ENCODE data around the gene CCDC47.

CCDC47 gene

DNA sequence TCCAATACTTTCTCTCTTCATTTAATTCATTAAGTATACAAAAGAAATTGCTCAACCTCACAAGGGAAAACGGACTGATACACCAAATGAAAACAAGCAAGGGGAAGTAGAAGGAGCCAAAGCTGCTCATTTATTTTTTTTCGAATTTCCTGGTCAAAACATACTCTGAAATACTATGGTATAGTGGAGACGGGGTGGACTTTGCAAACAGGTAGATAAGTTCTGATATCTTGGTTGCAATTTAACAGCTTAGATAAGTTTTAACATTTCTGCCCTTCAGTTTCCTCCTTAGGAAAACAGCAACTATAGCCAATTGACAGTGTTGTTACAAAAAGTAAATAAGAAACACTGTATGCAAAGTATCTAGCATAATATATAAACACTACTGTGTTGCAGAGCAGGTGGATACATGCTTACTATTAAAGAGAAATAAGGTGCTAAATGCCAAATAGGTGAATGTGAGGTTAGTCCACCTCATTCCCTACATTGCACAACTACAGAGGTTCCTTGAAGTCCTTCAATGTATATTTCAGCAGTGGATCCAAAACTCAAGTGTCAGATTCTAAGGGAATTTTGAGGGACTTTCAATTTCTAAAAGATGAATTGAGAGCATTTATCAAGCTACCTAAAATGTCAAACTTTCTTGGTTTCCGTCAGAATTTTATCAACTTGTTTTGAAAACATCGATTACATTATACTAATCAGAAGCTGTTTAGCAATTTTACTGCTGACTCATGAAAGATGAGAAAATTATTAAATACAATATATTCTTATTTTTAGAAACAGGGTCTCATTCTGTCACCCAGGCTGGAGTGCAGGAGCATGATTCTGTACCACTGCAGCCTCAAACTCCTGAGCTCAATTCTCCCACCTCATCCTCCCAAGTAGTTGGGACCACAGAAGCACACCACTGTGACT is 11.0 kb downstream of the CCDC47 start:
- peaks cover 86% of the 10 kb centered on the region for H3K36me3 ChIP-seq (ENCODE audit: insufficient read depth, low read length)
- no peak for DNase-seq
- TF ChIP-seq, protein P1, sequence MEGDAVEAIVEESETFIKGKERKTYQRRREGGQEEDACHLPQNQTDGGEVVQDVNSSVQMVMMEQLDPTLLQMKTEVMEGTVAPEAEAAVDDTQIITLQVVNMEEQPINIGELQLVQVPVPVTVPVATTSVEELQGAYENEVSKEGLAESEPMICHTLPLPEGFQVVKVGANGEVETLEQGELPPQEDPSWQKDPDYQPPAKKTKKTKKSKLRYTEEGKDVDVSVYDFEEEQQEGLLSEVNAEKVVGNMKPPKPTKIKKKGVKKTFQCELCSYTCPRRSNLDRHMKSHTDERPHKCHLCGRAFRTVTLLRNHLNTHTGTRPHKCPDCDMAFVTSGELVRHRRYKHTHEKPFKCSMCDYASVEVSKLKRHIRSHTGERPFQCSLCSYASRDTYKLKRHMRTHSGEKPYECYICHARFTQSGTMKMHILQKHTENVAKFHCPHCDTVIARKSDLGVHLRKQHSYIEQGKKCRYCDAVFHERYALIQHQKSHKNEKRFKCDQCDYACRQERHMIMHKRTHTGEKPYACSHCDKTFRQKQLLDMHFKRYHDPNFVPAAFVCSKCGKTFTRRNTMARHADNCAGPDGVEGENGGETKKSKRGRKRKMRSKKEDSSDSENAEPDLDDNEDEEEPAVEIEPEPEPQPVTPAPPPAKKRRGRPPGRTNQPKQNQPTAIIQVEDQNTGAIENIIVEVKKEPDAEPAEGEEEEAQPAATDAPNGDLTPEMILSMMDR (IDR thresholded peaks at IDR 0.05; ENCODE audit: borderline replicate concordance, extremely low read depth, low read length, poor library complexity, severe bottlenecking): no peak
- TF ChIP-seq EZH2 (IDR thresholded peaks at IDR 0.05; ENCODE audit: borderline replicate concordance, low read depth, low read length, severe bottlenecking): no peak
- peaks cover 29% of the 10 kb centered on the region for H3K79me2 ChIP-seq (ENCODE audit: insufficient read depth, low read length)
- H3K27ac ChIP-seq (ENCODE audit: low read length): no peak overlapping the region
- no peaks in the 10 kb centered on the region for H3K9me3 ChIP-seq (ENCODE audit: insufficient read depth, low read length, severe bottlenecking)
- no peak overlapping the region for H3K4me3 ChIP-seq (ENCODE audit: low read depth in 1 of 2, low read length in 2 of 2)
- H3K27me3 ChIP-seq (ENCODE audit: insufficient read depth, low read length, poor library complexity): no peaks in the 10 kb centered on the region
- no peak overlapping the region for H3K4me2 ChIP-seq (ENCODE audit: insufficient read depth, low read length)
- no peak overlapping the region for H3K9ac ChIP-seq (ENCODE audit: low read depth, low read length)
- no peak overlapping the region for H2AFZ ChIP-seq (ENCODE audit: low read depth, low read length)
- peaks cover 4% of the 10 kb centered on the region for H4K20me1 ChIP-seq (ENCODE audit: insufficient read depth, low read length)
- 0 out of 2 replicates have a peak, but pooled peaks cover 2% of the 10 kb centered on the region for H3K4me1 ChIP-seq (ENCODE audit: insufficient read depth, low read length)
- no peak for ATAC-seq (ENCODE audit: insufficient read depth, low read depth)

DNA sequence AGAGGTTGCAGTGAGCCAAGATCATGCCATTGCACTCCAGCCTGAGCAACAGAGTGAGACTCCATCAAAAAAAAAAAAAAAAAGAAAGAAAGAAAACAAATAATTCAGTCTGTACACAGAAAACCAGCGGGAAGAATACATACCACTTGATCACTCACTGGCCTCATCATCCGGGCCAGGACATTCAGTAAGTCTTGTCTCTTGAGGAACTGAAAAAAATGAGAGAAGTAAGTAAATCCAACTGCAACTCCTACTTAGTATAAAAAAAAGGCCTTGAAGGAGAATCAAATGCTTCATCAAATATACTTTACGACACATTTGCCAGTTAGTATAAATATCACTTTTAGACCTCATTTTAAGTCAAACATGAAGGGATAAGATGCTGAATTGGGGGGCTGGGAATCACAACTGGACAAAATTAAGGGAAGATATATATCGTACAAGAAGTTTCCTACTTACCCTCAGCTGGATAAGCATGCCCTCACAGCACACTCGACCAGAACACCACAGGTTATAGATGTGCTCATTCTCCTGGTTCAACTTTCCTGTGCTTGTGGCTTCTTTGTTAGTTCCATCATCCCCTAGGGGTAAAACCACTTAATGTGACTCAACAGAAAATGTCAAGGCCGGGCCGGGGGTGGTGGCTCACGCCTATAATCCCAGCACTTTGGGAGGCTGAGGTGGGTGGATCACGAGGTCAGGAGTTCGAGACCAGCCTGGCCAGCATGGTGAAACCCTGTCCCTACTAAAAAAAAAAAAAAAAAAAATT is 12.4 kb downstream of the CCDC47 start:
- Histone ChIP-seq H3K4me2 (ENCODE audit: insufficient read depth, low read length) (no peak overlapping the region), H3K4me3 (ENCODE audit: low read depth in 1 of 2, low read length in 2 of 2) (no peak overlapping the region), H3K79me2 (ENCODE audit: insufficient read depth, low read length) (peaks cover 14% of the 10 kb centered on the region), H3K27ac (ENCODE audit: low read length) (no peak overlapping the region), H3K9ac (ENCODE audit: low read depth, low read length) (no peak overlapping the region), H3K9me3 (ENCODE audit: insufficient read depth, low read length, severe bottlenecking) (no peaks in the 10 kb centered on the region), H3K4me1 (ENCODE audit: insufficient read depth, low read length) (no peaks in the 10 kb centered on the region), H2AFZ (ENCODE audit: low read depth, low read length) (no peak overlapping the region), H3K36me3 (ENCODE audit: insufficient read depth, low read length) (peaks cover 88% of the 10 kb centered on the region), H3K27me3 (ENCODE audit: insufficient read depth, low read length, poor library complexity) (no peaks in the 10 kb centered on the region), H4K20me1 (ENCODE audit: insufficient read depth, low read length) (peaks cover 5% of the 10 kb centered on the region; the same call in 1 of the 2 replicates)
- TF ChIP-seq, protein P1 (IDR thresholded peaks at IDR 0.05; ENCODE audit: borderline replicate concordance, extremely low read depth, low read length, poor library complexity, severe bottlenecking): no peak
- DNase-seq (no peak), ATAC-seq (ENCODE audit: insufficient read depth, low read depth) (no peak)

DNA sequence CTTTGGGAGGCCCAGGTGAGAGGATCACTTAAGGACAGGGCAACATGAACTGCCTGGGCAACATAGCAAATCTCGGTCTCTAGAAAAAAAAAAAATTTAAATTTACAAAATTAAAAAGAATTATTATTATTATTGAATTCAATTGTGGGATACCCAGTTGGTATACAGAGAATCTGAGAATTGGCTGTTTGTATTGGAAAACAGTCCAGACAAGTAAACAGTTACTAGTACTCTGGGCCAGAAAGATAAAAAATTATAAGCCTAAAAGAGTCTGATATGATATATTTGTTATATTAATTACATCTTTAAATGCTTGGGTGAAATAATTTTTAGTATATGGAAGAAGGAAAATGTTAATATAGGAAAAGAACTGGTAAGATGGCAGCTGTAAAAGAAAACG is 15.0 kb downstream of the CCDC47 start:
- Histone ChIP-seq H3K9ac (ENCODE audit: low read depth, low read length) (no peak overlapping the region), H3K4me1 (ENCODE audit: insufficient read depth, low read length) (no peaks in the 10 kb centered on the region)

DNA sequence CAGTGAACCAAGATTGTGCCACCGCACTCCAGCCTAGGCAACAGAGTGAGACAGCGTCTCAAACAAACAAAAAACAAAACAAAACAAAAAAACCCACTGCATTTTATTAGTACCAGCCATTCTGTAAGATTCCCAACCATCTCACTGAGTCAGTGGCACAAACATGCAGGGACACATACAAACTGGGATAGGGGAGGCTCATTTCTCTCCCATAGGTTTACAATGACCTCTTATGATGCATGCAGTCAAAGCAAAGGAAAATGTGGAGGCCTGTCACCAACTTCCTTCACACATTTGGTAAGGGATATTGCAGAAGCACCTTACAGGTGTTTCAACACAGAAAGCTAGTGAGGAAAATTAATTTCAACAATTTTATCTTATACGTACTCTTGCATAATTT is 19.4 kb downstream of the CCDC47 start:
- Histone ChIP-seq H3K4me1 (ENCODE audit: insufficient read depth, low read length) (no peaks in the 10 kb centered on the region), H3K36me3 (ENCODE audit: insufficient read depth, low read length) (peaks cover 88% of the 10 kb centered on the region), H3K9ac (ENCODE audit: low read depth, low read length) (no peak overlapping the region), H4K20me1 (ENCODE audit: insufficient read depth, low read length) (0 out of 2 replicates have a peak, but pooled peaks cover 3% of the 10 kb centered on the region), H3K79me2 (ENCODE audit: insufficient read depth, low read length) (no peaks in the 10 kb centered on the region), H3K9me3 (ENCODE audit: insufficient read depth, low read length, severe bottlenecking) (no peaks in the 10 kb centered on the region), H3K4me2 (ENCODE audit: insufficient read depth, low read length) (no peak overlapping the region), H3K27me3 (ENCODE audit: insufficient read depth, low read length, poor library complexity) (no peaks in the 10 kb centered on the region), H2AFZ (ENCODE audit: low read depth, low read length) (no peak overlapping the region), H3K27ac (ENCODE audit: low read length) (no peak overlapping the region), H3K4me3 (ENCODE audit: low read depth in 1 of 2, low read length in 2 of 2) (no peak overlapping the region)
- TF ChIP-seq EZH2 (IDR thresholded peaks at IDR 0.05; ENCODE audit: borderline replicate concordance, low read depth, low read length, severe bottlenecking): no peak
- TF ChIP-seq, protein P1 (IDR thresholded peaks at IDR 0.05; ENCODE audit: borderline replicate concordance, extremely low read depth, low read length, poor library complexity, severe bottlenecking): no peak
- ATAC-seq (ENCODE audit: insufficient read depth, low read depth) (no peak), DNase-seq (no peak)

More for the DNA sequence above, 15.0 kb downstream of the CCDC47 start:
- H3K36me3 ChIP-seq (ENCODE audit: insufficient read depth, low read length): peaks cover 87% of the 10 kb centered on the region
- H3K4me3 ChIP-seq (ENCODE audit: low read depth in 1 of 2, low read length in 2 of 2): no peak overlapping the region
- no peak for TF ChIP-seq EZH2 (IDR thresholded peaks at IDR 0.05; ENCODE audit: borderline replicate concordance, low read depth, low read length, severe bottlenecking)
- no peak overlapping the region for H2AFZ ChIP-seq (ENCODE audit: low read depth, low read length)
- no peaks in the 10 kb centered on the region for H3K27me3 ChIP-seq (ENCODE audit: insufficient read depth, low read length, poor library complexity)
- no peak for DNase-seq
- H4K20me1 ChIP-seq (ENCODE audit: insufficient read depth, low read length): 0 out of 2 replicates have a peak, but pooled peaks cover 3% of the 10 kb centered on the region
- H3K27ac ChIP-seq (ENCODE audit: low read length): no peak overlapping the region
- no peaks in the 10 kb centered on the region for H3K9me3 ChIP-seq (ENCODE audit: insufficient read depth, low read length, severe bottlenecking)
- H3K79me2 ChIP-seq (ENCODE audit: insufficient read depth, low read length): peaks cover 2% of the 10 kb centered on the region; the same call in 1 of the 2 replicates
- no peak overlapping the region for H3K4me2 ChIP-seq (ENCODE audit: insufficient read depth, low read length)
- no peak for ATAC-seq (ENCODE audit: insufficient read depth, low read depth)

All from DND-41 (cell line).